GM21381 (cell line): ENCODE data around the gene GLRX3.
"Not testable (repeated sequence)": the region's sequence is repeated elsewhere in the genome, so short reads cannot be mapped to it uniquely, and the experiment has no call there.

Source experiments
- ATAC-seq: cut with Tn5 transposase; IDR thresholded peaks from one replicate; pipeline ENCODE4 v1.9.1; 2021; ENCODE audit warnings: mild to moderate bottlenecking, moderate library complexity; ENCODE audit not compliant: unreplicated experiment

GLRX3 gene

DNA sequence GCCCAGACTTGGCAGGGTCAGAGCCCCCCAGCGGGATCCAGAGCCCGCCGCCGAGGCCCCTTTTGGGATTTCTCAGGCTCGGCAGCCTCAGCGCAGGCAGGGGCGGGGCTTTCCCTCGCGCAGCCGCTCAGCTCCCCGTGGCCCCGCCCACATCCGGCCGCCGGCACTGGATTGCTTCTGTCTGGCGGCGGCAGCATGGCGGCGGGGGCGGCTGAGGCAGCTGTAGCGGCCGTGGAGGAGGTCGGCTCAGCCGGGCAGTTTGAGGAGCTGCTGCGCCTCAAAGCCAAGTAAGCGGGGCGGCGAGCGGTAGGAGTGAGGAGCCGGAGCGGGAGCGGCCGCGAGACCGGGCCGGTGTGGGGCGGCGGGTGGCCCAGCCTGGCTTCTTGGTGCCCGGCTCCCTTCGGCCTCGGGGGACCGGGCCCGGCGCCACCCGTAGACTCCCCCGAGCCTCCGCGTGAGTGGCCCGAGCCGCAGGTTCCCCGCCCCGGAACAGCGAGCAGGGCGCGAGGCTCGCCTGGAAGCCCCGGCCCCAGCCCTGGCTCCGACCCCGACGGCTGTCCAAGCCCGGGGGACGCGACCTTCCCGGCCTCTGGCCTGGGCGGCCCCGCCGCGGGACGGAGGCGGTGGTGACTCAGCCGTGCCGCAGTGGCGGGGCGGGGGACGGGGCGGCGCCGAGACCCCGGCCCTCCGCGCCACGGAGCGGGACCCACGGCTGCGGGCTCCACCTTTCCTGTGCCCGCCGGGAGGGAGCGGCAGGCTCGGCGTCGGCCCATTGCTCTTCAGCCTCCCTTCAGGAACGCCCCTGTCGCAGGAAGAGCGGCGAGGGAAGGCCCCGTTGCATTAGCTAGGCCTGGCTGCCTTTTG lies at the start of gene GLRX3:
Gene GLRX3, plus strand, starts transcription at position 166 of the 864 bp plus-strand sequence. Its CDS starts 30 bp downstream, at position 196.
- ATAC-seq: peak; percentile 89

- ATAC-seq: not testable (repeated sequence)
Observed at GRCh38 chr10:130090565-130090964, 45.6 kb upstream of the GLRX3 start.

DNA sequence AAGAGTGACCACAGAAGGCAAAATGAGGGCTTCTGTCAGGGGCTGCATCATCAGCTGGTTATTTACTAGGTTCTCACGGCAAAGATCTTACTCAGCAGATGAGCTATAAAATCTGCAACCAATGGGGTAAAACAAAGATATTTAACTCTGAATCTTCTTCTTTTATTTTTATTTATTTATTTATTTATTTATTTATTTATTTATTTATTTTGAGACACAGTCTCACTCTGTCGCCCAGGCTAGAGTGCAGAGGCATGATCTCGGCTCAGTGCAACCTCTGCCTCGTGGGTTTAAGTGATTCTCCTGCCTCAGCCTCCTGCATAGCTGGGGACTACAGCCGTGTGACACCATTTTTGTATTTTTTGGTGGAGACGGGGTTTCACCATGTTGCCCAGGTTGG lies 36.8 kb upstream of the GLRX3 start:
- ATAC-seq: no peak

GRCh38 chr10:130105724-130106123 lies 30.5 kb upstream of the GLRX3 start:
- no peak for ATAC-seq

DNA sequence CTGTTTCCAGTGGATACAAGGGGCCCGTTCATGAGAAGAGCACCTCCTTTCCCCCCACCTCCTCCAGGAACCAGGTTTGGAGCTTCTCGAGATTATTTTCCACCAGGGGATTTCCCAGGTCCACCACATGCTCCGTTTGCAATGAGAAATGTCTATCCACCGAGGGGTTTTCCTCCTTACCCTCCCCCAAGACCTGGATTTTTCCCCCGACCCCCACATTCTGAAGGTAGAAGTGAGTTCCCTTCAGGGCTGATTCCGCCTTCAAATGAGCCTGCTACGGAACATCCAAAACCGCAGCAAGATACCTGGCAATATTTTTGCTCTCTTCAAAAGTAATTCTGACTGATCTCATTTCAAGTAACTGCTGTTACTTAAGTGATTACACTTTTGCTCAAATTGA lies 28.0 kb upstream of the GLRX3 start:
- ATAC-seq: not testable (repeated sequence)

DNA sequence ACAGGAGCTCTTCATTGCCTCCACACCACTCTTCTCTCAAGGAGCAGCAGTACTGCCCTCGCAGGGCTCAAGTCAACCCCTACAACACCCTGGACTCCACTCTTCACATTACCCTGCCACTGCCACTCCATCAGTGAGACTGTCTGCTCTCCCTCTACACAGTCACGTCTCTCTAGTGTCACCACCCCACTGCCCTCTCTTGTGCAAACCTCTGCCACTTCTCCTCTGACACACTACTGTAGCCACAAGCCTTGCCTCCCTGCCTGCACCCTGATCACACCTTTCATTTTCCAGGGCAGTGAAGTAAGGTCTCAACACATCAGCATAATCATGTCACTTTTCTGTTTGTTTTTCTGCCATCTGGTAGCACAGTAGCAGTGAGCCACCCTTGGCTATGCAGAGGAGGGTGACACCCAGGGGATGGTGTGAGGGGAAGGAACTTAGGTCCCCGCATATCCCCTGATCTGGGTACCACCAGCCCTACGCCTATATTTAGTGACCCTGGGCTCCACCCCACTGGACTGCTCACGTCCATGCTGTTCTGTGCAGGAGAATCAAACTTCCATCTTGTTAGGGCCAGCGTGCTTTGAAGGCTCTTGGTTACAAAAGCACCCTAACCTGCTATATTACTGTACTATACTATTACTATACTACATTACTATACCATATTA lies 27.1 kb upstream of the GLRX3 start:
- ATAC-seq: no peak

DNA sequence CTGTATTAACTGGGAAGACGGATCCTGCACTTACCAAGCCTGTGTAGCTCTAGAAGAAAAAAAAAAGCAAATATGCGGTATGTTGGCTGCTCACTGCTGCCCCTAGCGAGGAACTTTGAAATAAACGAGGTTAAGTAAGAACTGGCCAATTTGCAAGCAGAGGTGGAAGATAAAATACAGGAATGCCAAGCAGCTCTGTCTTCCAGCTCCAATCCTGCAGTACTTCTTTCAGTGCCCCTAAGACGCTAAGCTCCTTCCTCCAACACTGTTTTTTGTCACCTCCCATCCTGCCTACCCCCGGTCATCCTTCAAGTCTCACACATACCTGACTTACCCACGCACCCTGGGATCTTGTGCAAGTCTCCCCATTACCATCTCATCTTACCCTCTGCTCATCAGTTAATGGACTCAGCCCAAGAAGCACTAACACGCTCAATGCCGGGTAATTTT lies 26.4 kb upstream of the GLRX3 start:
- ATAC-seq: no peak

GRCh38 chr10:130110246-130111112 lies 25.7 kb upstream of the GLRX3 start, which contains the start of gene C10orf143:
Gene C10orf143 (minus strand): TSS chr10:130110830. CDS start chr10:130110772, 58 bp downstream.
- ATAC-seq: peak; percentile 79

DNA sequence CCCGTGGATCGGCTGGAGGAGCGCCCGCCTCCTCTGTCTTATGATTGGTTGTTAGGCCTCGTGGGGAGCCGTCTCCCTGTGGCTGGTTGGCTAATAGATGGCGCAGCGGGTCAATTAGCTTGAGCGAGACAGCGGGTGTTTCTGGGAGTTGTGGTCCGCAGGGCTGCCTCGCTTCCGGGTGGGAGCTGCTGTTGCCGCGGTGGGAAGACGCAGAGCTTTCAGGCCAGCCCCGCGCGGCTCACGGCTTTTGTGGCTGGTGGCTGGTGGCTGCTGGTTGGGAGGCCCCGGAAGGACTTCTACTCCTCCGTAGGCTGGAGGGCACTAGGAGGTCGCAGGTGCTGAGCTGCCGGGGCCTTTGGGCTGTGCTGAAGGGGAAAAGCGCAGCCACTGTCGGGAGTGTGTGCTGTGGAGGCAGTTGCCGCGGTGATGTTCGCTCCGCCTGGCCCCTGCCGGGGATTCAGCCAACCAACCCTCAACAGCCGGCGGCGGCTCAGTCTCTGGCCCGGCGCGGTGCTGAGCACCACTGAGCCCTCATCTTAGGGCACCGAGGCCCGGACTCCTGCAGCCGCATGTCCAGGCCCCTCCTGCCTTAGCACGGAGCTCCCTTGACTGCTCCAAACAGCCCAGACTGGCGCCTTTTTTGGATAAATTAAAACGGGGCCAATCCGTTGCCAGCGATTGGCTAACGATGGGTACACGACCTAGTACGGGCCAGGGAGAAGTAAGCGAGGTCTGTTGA lies 24.9 kb upstream of the GLRX3 start:
- peak; percentile 87 for ATAC-seq

DNA sequence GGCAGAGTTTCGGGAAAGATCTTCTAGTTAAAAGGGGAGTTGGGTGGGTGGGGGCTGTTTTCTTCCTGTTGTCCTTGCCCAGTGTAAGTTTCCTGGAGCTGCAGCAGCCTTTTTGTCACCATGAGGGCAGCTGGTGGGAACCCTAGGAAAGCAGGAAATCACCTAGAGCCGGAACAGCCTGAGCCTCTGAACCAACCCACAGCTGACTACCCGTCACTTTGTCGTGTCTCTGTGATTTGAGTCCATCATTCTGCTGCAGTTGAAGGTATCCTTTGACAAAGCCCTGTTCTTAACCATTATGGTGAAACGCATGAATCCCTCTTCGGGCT lies 24.4 kb upstream of the GLRX3 start:
- ATAC-seq: no peak

DNA sequence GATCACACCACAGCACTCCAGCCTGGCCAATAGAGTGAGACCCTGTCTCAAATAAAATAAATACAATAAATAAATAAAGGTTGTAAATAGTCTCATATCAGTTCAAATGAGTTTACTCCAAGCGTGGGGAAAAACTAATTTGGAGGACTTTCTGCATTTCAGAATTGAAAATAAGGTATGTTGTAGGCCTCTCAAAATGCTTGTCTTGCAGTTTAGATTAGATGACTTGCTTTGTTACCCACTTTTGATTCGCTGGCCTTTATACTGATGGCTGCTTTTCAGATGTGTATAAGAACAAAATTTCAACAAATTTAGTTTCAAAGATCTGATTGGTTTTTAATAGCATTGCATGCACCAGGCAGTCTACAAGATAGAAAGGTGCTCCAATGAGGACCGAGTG lies 23.4 kb upstream of the GLRX3 start:
- no peak for ATAC-seq

- not testable (repeated sequence) for ATAC-seq
Observed at GRCh38 chr10:130116942-130117341, 19.2 kb upstream of the GLRX3 start.

DNA sequence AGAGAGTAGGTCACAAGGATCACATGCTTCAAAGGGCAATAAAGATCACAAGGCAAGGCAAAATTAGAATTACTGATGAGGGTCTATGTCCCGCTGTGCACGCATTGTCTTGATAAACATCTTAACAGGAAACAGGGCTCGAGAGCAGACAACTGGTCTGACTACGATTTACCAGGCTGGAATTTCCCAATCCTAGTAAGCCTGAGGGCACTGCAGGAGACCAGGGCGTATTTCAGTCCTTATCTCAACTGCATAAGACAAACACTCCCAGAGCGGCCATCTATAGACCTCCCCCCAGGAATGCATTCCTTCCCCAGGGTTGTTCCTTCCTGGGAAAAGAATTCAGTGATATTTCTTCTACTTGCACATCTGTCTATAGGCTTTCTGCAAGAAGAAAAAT lies 18.7 kb upstream of the GLRX3 start:
- not testable (repeated sequence) for ATAC-seq

DNA sequence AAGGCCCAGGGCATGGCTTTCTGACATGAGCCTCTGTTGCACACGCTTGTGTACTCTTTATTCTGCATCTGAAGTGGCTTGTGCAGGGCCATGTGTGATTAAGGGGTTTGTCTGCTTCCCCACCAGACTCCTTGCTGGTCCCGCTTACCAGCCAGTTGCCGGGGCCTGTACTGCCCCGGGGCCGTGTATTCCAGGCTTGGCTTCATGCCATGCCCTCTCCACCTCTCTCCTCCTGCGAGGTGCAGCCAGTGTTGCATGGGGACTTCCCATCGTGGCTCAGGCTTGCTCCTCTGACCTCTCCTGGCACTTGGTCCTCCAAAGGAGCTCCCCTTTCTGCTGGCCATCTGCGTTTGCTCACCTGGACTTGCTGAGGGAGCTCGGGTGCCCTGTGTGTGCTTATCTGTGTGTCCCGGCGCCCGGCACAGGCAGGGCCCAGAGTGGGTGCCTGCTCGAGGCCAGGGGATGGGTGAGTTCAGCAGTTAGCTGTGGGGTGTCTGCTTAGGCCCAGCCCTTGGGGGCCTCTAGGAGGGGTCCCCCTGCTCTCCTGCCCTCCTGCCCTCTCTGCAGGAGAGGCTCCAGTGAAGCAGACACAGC lies 14.6 kb upstream of the GLRX3 start:
- no peak for ATAC-seq

DNA sequence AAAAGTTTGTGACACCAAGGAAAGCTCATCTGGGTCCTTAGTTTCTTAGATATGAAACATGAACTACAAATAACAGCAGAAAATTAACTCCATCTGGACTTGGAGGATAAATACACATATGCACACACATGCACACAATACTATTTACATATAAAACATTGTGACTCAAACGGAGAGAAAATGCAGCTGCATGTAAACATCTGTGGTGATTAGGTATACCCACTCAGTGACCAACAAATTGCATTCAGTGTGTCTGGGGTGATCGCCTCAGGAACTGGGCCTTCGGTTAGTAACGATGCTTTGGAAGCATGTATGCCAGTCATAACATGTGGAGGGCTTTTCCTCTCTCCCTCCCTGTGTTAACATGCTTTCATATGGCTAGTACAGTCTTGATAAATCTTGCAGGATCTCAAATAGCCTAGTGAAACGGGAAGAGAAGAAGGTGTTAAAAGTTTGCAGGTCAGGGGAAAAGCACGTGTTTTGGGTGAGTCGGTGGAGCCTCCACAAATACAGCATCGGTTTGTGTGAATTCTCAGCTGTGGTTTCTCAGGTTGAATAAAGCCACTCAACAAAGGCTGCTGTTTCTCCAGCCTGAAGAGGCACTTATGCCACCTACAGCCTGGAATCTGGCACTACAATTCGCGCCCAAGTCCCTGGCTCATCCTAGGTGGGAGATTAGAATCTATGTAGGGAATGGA lies 8.7 kb upstream of the GLRX3 start:
- ATAC-seq: peak; percentile 97

DNA sequence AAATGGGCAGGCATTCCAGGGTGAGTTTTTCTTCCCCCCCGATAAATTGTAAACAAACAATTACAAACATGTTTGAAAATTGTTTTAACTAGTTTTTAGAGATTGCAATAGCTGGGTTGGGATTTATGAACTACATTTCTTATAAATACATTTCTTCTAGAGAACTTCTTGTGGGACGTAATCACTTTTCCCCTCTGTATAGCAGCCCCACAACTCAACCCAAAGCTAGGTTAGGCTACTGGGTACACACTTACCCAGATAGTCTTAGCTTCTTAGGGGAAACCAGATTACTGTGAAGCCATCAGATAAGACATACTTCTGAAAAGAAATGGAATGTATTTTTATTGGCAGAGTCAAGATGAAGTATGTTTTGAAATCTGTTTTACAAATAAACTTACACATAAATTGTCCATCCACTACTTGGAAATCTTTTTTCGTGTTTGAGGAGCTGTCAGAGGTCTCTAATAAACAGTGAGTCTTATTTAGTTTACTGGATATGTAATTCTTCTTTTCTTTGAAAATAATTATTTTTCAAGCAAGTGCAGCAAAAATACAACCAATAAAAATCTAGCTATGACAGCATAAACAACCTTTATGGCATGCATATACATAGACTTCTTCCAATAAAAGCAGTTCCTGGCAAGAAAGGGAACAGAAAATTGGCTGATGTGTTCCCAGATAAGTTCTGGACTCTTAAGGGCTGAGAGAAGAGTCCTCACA lies 8.0 kb upstream of the GLRX3 start:
- no peak for ATAC-seq

DNA sequence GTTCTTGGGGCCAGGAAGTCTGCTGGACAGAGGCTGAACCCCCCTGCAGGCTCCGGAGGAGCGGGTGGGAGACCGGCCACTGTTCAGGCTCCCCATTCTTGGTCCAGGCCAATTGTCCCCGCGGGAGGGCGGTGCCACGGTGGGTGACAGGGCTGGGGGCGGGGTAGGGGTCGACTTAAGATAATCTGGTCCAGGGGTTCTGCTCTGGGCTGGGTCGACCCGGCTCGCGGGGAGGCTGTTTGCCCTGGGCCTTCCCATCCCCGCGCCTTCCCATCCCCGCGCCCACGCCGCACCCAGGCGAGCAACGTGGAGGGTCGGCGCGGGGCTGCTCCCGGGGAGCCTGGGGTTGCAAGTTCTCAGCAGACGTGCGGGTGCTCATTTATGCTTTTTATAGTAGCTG lies 7.3 kb upstream of the GLRX3 start:
- no peak for ATAC-seq

GRCh38 chr10:130135676-130136225 lies 440 bp upstream of the GLRX3 start:
- no peak for ATAC-seq

- ATAC-seq: no peak
Observed at GRCh38 chr10:130137090-130137448, 878 bp downstream of the GLRX3 start.
